Endometrial microvascular endothelial cells (primary cell): ENCODE data around the gene APPL2. TPM values are rescaled to one million over a fixed set of nuclear protein-coding genes. Genes with fewer than 3 reads are reported as not detected.

Source experiments
- in situ Hi-C: cut with HindIII; loops from 2 replicates; pipeline ENCODE4 v1.10.0; 2017; ENCODE audit warnings: low sequenced_read_pairs, low pct_unique_long_range_greater_than_20kb; ENCODE audit errors: inconsistent ontology term
- total RNA-seq: library from RNA; depleted of rRNA; stranded (reverse); fragments of >200 nt; gene quantifications from one replicate; pipeline ENCODE4 v1.2.3, GENCODE V29; 2015; ENCODE audit errors: inconsistent ontology term

APPL2 gene
- total RNA-seq, 1 donor from 2014 or later: 27.1 TPM

DNA sequence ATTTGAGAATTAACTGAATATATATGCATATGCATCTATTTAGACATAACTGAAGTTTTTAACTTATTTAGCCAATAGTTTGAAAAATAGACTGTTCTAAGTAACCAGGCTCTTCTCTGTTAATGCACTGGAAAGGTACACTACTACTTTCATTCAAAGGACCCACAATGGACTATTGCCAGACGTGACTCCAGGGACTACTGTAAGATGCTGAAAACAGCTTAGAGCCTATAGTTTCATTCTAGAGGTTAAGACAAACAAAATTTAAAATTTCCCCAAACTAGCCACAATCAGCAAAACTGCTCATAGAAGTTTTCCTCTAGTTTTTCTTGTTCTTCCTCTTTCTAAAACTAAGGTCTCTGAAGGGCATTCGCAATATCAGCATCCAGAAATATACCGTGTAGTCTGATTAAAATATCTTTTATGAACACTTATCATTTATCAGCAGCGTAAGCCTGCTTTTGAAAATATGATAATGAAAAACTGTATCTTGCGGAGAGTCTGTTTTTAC, 10.4 kb downstream of the APPL2 start:
- in situ Hi-C loops: no loop called here

DNA sequence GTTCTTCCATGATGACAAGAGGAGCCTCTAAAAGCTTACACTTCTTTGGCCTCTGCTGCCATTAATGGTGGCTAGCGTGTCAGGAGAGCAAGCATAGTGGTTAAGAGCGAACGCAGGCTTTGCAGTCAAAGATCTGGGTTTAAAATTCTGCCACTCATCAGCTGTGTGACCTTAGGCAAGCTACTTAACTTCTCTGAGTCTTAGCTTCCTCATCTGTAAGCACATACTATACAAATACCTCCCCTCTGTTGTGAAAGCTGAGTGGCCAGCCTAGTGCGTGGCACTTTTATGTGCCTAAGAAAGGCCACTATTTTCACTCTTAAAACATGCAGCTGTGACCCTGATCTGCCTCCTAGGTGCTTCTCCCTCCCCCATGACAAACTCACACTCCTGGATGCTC, 11.6 kb downstream of the APPL2 start:
- in situ Hi-C loops: no loop called here

GRCh38 chr12:105223884-105224283, 12.1 kb downstream of the APPL2 start:
- in situ Hi-C loops: no loop called here

- in situ Hi-C loops: no loop called here
Measured at GRCh38 chr12:105223352-105223845, 12.6 kb downstream of the APPL2 start.

- in situ Hi-C loops: no loop called here
Measured at GRCh38 chr12:105222726-105223351, 13.1 kb downstream of the APPL2 start.

DNA sequence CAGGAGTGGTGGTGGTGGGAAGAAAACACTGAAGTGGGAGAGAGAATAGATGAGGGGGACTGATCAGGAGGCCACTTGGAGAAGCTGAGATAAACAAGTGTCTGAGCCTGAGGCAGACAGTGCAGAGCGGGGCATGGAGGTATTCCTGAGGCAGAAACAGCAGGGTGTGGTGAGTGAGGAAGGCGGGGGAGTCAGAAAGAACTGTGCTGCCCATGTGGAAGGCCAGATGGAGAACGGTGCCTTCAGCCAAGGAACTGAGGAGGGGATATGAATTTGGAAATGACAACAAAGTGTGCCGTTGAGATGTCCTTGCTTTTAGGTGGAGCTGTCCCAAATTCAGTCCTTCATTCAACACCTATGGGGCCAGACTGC, 13.7 kb downstream of the APPL2 start:
- in situ Hi-C loops: no loop called here

- in situ Hi-C loops: no loop called here
Measured at GRCh38 chr12:105221583-105222283, 14.2 kb downstream of the APPL2 start.

GRCh38 chr12:105220929-105221290, 15.1 kb downstream of the APPL2 start:
- in situ Hi-C loops: no loop called here

DNA sequence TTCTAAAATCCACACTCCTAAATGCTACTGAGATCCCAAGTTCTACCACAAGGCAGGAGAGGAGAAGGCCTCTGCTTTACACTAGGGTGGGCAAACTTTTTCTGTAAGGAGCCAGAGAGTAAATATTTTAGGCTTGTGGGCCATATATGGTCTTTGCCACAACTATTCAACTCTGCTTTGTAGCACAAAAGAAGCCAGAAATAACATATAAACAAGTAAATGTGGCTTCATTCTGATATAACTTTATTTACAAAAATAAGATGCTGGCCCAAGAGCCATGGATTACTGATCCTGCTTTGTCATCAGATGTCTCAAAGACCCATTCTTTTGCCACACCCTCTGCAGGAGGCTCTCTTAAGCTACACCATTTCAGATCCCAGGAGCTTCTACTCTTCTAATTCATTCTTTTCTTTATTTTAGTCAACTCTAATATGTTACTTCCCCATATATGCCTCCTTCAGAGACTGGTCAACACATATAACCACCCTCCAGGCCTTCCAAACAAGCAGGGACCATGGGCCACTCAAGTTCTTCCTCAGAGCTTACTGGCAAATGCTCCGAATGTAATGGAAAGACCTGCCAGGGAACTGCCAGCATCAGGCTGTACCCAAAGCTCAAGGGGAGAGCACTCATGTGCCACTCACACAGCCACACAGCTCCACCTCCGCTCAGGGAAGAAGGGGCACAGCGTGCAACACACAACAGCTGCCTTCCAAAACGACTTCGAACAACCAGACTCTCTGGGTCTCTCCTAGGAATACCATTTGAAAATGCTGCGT, 15.6 kb downstream of the APPL2 start:
- in situ Hi-C loops: no loop called here

DNA sequence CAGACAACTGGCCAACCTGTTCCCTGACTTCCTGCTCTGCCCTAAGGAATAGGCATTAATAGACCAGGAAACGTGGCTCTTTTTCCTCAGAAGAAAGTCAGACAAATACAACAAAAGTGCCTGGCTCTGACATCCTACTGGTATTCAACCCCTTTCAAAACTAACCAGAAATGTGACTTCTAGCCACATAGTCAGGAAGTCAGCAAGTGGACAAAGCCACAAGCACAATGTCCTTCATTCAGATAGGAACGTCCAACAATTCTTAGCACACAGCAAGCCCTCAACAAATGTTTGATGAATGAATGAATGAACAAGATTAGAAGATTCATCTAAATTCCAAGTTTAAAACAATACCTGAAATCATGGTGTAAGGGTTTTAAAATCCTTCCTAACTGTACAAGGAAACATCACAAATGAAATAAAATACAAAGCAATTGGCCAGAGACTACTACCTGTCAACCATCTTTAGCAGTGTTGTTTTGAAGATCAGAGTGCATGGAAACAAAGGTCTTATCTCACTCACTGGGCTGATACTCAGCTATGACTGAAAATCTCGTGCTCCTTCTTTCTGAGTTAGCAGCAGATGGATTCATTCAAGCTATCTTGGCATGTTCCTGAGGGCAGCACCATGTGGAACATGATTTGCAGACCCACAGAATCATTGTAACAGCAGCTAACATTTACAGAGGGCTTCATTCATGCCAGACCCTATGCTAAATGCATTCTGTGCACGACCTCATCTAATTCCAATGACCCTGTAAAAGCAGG, 16.5 kb downstream of the APPL2 start:
- in situ Hi-C loops: no loop called here

DNA sequence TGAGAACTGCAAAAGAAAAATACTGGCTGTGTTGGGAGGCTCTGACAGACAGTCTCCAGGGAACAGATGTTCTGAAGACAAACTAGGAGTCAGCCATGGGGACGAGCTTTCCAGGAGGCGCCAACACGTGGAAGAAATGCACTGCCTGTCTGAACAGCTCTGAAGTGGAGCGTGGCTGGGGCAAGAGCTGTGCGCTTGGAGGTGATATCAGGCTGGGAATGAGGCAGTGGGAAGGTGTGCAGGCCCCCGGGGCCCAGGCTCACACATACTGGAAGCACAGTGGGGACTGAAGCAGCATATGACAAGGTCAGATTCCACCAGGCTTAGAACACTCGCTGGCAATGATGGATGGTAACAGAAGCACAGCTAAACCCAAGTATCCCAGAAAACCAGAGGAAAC, 17.5 kb downstream of the APPL2 start:
- in situ Hi-C loops: no loop called here

DNA sequence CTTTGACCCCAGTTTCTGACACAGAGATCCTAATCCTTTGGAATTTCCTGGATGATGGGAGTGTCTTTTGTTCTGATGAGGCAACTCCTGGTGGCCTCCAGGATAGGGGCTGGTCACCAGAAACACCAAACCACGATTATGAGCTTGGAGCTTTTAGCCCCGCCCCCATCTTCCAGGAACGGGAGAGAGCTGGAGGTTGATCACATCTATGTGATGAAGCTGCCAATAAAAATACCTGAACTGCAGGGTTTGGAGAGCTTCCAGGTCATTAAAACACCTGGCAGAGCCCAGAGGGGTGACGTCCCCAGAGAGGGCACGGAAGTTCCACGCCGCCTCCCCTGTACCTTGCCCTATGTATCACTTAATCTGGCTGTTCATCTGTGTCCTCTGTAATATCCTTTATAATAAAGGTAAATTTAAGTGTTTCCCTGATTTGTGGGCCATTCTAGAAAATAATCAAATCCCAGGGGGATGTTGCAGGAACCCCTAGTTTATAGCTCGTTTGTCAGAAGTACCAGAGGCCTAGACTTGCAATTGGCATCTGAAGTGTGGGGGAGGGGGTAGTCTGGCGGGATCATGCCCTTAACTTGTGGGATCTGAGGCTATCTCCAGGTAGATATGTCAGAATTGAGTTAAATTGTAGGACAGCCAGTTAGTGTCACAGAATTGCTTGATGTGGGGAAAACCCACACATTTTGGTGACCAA, 21.2 kb downstream of the APPL2 start:
- in situ Hi-C loops: no loop called here

DNA sequence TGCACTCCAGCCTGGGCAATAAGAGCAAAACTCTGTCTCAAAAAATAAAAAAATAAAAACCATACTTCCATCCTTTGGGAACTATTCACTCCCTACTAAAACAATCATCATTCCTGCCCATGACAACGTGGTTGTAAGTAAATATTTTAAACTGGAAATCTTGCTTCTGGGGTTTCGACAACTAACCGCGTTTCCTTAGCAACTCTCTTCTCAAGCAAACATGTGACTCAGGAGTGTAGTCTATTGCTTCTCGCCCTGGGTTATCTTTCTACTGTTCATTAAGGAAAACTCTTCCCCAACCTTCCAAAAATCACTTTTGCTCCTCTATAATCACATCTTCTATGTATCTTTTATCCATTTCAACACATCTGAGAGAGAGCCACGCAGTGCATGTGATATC, 21.8 kb downstream of the APPL2 start:
- in situ Hi-C loops: no loop called here

GRCh38 chr12:105212438-105212837, 23.5 kb downstream of the APPL2 start:
- in situ Hi-C loops: no loop called here

- in situ Hi-C loops: no loop called here
Measured at GRCh38 chr12:105209091-105209490, 26.9 kb downstream of the APPL2 start.

DNA sequence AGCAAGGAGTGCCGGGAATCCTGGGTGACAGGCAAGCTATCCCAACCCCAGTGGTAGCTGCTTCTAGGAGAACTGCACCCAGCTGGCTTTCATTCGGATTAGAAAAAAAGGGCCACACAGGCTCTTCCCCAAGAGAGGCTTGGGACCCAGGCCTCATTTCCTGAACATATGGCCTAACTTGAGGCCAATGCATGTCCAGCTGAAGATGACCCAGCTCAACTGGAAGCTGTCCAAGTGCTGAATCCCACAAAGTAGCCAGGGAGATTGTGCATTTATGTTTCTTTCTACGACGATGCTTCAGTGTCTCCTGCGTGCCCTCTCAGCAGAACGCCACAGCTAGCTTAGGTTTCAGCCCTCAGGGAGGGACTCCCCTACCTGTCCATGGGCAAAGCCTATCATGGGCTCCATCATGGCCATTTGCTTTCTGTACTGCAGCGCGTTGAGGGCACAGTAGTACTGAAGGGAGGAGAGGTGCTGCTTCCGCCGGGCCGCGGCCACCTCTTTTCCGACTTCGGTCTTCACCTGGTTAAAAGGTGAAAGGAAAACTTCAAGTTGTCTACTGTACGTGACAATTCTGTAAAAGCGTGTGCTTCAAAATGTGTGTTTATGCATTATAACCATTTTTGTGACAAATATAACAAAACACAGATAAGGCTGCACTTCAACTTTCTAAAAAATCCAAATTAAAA, 29.1 kb downstream of the APPL2 start:
- in situ Hi-C loops: no loop called here

- in situ Hi-C loops: no loop called here
Measured at GRCh38 chr12:105205322-105206048, 30.5 kb downstream of the APPL2 start.
